GM12891 (cell line): ENCODE measurements around the gene CALML5.

Experiments
- PAX5 ChIP-seq: IDR thresholded peaks from 2 replicates; pipeline ENCODE4 v1.6.1; 2011; ENCODE audit warnings: low read length, moderate library complexity, mild to moderate bottlenecking; ENCODE audit not compliant: insufficient read depth, severe bottlenecking
- POLR2A ChIP-seq: IDR thresholded peaks from 2 replicates; pipeline ENCODE4 v1.6.1; 2011; ENCODE audit warnings: low read depth, low read length, control low read depth
- POLR2AphosphoS5 ChIP-seq: IDR thresholded peaks from 2 replicates; pipeline ENCODE4 v1.6.1; 2011; ENCODE audit warnings: low read depth, low read length, control low read depth
- POU2F2 ChIP-seq: IDR thresholded peaks from 2 replicates; pipeline ENCODE4 v1.6.1; 2011; ENCODE audit warnings: low read depth, mild to moderate bottlenecking, control low read depth, low read length, moderate library complexity
- SPI1 ChIP-seq: IDR thresholded peaks from 2 replicates; pipeline ENCODE4 v1.6.1; 2011; ENCODE audit warnings: low read depth, low read length, control low read depth
- TAF1 ChIP-seq: IDR thresholded peaks from 2 replicates; pipeline ENCODE4 v1.6.1; 2011; ENCODE audit warnings: low read depth, low read length, control low read depth

- TF ChIP-seq POLR2AphosphoS5, result no peak
- TF ChIP-seq POLR2A, result no peak
- TF ChIP-seq TAF1, result no peak
- no peak for TF ChIP-seq PAX5
- TF ChIP-seq POU2F2, result no peak
- TF ChIP-seq SPI1, result no peak
Observed at GRCh38 chr10:5461914-5462840, 37.2 kb downstream of the CALML5 start.
